ENCODE results near the gene TMEM9. TPM values are rescaled to one million over a fixed set of nuclear protein-coding genes. Genes with fewer than 3 reads are reported as not detected.

Gene TMEM9
- total and polyA plus RNA-seq, 10 of the 15 experiments (the other 5 are each of a cell fraction or from before 2014, with no cell fraction given): 7.2 to 46.1 (median 17.3) TPM

- intact Hi-C loops (cut with micrococcal nuclease; ENCODE audit: unreplicated experiment): loop anchor here (10.0 kb wide), 1 partner anchor 557 kb away; no protein-coding TSS in a partner anchor
These were observed 42.6 kb downstream of the TMEM9 start for GRCh38 chr1:201111672-201112071.

DNA sequence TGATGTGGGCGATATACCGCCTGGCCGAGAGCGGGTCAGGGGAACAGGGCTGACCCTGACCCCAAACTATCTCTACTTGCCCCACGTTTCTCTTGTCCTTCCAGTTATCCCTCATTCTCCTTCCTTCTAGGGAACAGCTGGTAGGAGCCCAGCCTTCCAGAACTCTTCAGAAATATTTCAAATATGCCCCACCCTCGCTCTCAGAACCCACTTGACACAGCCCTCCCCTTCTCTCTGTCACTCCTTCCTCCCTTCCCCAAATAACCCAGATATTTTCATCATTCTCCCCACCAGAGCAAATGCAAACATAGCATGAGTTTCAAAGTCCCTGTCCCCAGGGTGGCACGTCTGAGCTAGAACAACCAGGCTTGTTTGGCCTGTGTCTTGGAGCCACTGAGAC lies 43.1 kb downstream of the TMEM9 start:
- FAIRE-seq (no peak), DNase-seq (ENCODE audit: low read depth, low spot score) (no peak), ATAC-seq (no peak)
- H3K27ac ChIP-seq (ENCODE audit: control insufficient read depth, insufficient read depth): no peak overlapping the region
- H3K36me3 ChIP-seq (ENCODE audit: control insufficient read depth in 2 of 2, insufficient read depth in 2 of 2, low read length in 1 of 2): no peaks in the 10 kb centered on the region
- in situ Hi-C loops (cut with MboI): no loop called here
- no peaks in the 10 kb centered on the region for H3K4me1 ChIP-seq (ENCODE audit: control insufficient read depth, insufficient read depth, low read length)
- no peak overlapping the region for H3K4me2 ChIP-seq (ENCODE audit: control insufficient read depth, insufficient read depth)
- H3K79me2 ChIP-seq (ENCODE audit: control insufficient read depth, insufficient read depth, low read length): no peaks in the 10 kb centered on the region
- RAD21 ChIA-PET (ENCODE audit: unreplicated experiment): no interaction called here
- H3K4me3 ChIP-seq: no peak overlapping the region
- H4K20me1 ChIP-seq (ENCODE audit: control insufficient read depth, insufficient read depth): no peaks in the 10 kb centered on the region
- TF ChIP-seq LARP7 (IDR thresholded peaks at IDR 0.05) (no peak), CEBPZ (IDR thresholded peaks at IDR 0.05; ENCODE audit: low read depth, low read length) (no peak), EGR1 (IDR thresholded peaks at IDR 0.05; ENCODE audit: borderline replicate concordance in 1 of 2, low read depth in 2 of 2, low read length in 2 of 2) (no peak), ZNF274 (IDR thresholded peaks at IDR 0.05; ENCODE audit: insufficient read depth, insufficient read length) (no peak), FOXK2 (IDR thresholded peaks at IDR 0.05) (no peak), POLR2AphosphoS2 (IDR thresholded peaks at IDR 0.05; ENCODE audit: low read depth, low read length) (no peak), ATF7 (IDR thresholded peaks at IDR 0.05; ENCODE audit: low read depth) (no peak)
- WGBS (ENCODE audit: insufficient coverage, insufficient replicate concordance, low lambda C conversion rate, missing lambda C conversion rate): 37% methylated on average over 7 of the region's 7 CpGs
- intact Hi-C loops (cut with micrococcal nuclease; ENCODE audit: unreplicated experiment): loop anchor here (10.0 kb wide), 1 partner anchor 556 kb away; no protein-coding TSS in a partner anchor
- no peak overlapping the region for H2AFZ ChIP-seq (ENCODE audit: control insufficient read depth, low read depth, low read length)
- no peak overlapping the region for H3K9ac ChIP-seq (ENCODE audit: control insufficient read depth, insufficient read depth, low read length)
- CTCF ChIA-PET: interaction anchor here (1.0 kb wide), 1 partner anchor 139 kb away, joined by 4 read pairs; no protein-coding TSS in a partner anchor
- H3K27me3 ChIP-seq (replicated peaks in 1 of 2; ENCODE audit: control insufficient read depth in 2 of 2, insufficient read depth in 2 of 2, low read length in 1 of 2): peaks cover 0 to 6% of the 10 kb centered on the region in 2 experiments; a peak in 2 of 4 replicates
- SMC1A ChIA-PET (ENCODE audit: uncharacterized antibody, unreplicated experiment): no interaction called here
- no peaks in the 10 kb centered on the region for H3K9me3 ChIP-seq (replicated peaks; ENCODE audit: control insufficient read depth, insufficient read depth, low read length)
- no TSS peak for BruUV-seq (replicated peaks)
- POLR2A ChIA-PET: no interaction called here

More at GRCh38 chr1:201111672-201112071, 42.6 kb downstream of the TMEM9 start:
- no peaks in the 10 kb centered on the region for H3K79me2 ChIP-seq (ENCODE audit: control insufficient read depth, insufficient read depth, low read length)
- H3K9ac ChIP-seq (ENCODE audit: control insufficient read depth, insufficient read depth, low read length): no peak overlapping the region
- H3K27me3 ChIP-seq (replicated peaks in 1 of 2; ENCODE audit: control insufficient read depth in 2 of 2, insufficient read depth in 2 of 2, low read length in 1 of 2): peaks cover 0 to 8% of the 10 kb centered on the region in 2 experiments; a peak in 2 of 4 replicates
- H4K20me1 ChIP-seq (ENCODE audit: control insufficient read depth, insufficient read depth): no peaks in the 10 kb centered on the region
- H3K27ac ChIP-seq (ENCODE audit: control insufficient read depth, insufficient read depth): no peak overlapping the region
- no peak overlapping the region for H2AFZ ChIP-seq (ENCODE audit: control insufficient read depth, low read depth, low read length)
- no peaks in the 10 kb centered on the region for H3K9me3 ChIP-seq (replicated peaks; ENCODE audit: control insufficient read depth, insufficient read depth, low read length)
- H3K4me1 ChIP-seq (ENCODE audit: control insufficient read depth, insufficient read depth, low read length): no peaks in the 10 kb centered on the region
- no peaks in the 10 kb centered on the region for H3K36me3 ChIP-seq (ENCODE audit: control insufficient read depth in 2 of 2, insufficient read depth in 2 of 2, low read length in 1 of 2)
- H3K4me3 ChIP-seq: no peak overlapping the region
- no peak for DNase-seq (ENCODE audit: low read depth, low spot score)
- no peak for ATAC-seq
- ChIA-PET POLR2A (no interaction called here), SMC1A (ENCODE audit: uncharacterized antibody, unreplicated experiment) (no interaction called here), RAD21 (ENCODE audit: unreplicated experiment) (no interaction called here), CTCF (interaction anchor here (1.0 kb wide), 1 partner anchor 140 kb away, joined by 4 read pairs; no protein-coding TSS in a partner anchor)
- BruUV-seq (replicated peaks): no TSS peak
- FAIRE-seq: no peak
- no peak overlapping the region for H3K4me2 ChIP-seq (ENCODE audit: control insufficient read depth, insufficient read depth)
- TF ChIP-seq MTA3 (IDR thresholded peaks at IDR 0.05; ENCODE audit: borderline replicate concordance, low read length) (no peak), TBL1XR1 (IDR thresholded peaks at IDR 0.05; ENCODE audit: low read depth, low read length) (no peak), E2F4 (IDR thresholded peaks at IDR 0.05; ENCODE audit: low read depth, low read length) (no peak), BRCA1 (IDR thresholded peaks at IDR 0.05; ENCODE audit: low read depth, low read length) (no peak), ZNF207 (IDR thresholded peaks at IDR 0.05; ENCODE audit: borderline replicate concordance) (no peak), ZNF24 (IDR thresholded peaks at IDR 0.05) (no peak), TAF1 (IDR thresholded peaks at IDR 0.05; ENCODE audit: borderline replicate concordance, low read depth, low read length) (no peak)
- in situ Hi-C loops (cut with MboI): no loop called here
- 100% methylated on average over 1 of the region's 3 CpGs for WGBS (ENCODE audit: insufficient coverage, insufficient replicate concordance, low lambda C conversion rate, missing lambda C conversion rate)

Data from GM12878 (cell line).